Chondrocyte (in vitro differentiated cells): ENCODE results near the gene XKR7. TPM values are rescaled to one million over a fixed set of nuclear protein-coding genes. Genes with fewer than 3 reads are reported as not detected.

Experiments used
- DNase-seq: peaks from one replicate; pipeline ENCODE4 v3.0.0; 2021; ENCODE audit warnings: mixed read lengths, low spot score
- H3K27ac Mint-ChIP-seq: one replicate; pipeline ENCODE4 v1.8.0; 2021; ENCODE audit warnings: mild to moderate bottlenecking, moderate library complexity, mixed read lengths; ENCODE audit not compliant: unreplicated experiment
- H3K27me3 Mint-ChIP-seq: 2 replicates; pipeline ENCODE4 v1.8.0; 2021; ENCODE audit warnings: low read depth, mixed read lengths
- H3K36me3 Mint-ChIP-seq: 2 replicates; pipeline ENCODE4 v1.8.0; 2021; ENCODE audit warnings: low read depth, mixed read lengths
- H3K4me1 Mint-ChIP-seq: 2 replicates; pipeline ENCODE4 v1.8.0; 2021; ENCODE audit warnings: low read depth, mild to moderate bottlenecking, mixed read lengths
- H3K4me3 Mint-ChIP-seq: one replicate; pipeline ENCODE4 v1.8.0; 2021; ENCODE audit warnings: mild to moderate bottlenecking, moderate library complexity, mixed read lengths; ENCODE audit not compliant: unreplicated experiment
- H3K9me3 Mint-ChIP-seq: 2 replicates; pipeline ENCODE4 v1.8.0; 2021; ENCODE audit warnings: low read depth, mixed read lengths
- total RNA-seq: library from RNA; stranded (reverse); gene quantifications from 3 replicates; pipeline ENCODE4 v1.2.1, GENCODE V29; 2021
- TF ChIP-seq, protein P1 (sequence below): fragments of 200-600 bp; sonication (generic); IDR thresholded peaks from 2 replicates; pipeline ENCODE4 v1.5.0; 2021; ENCODE audit warnings: antibody characterized with exemption, mild to moderate bottlenecking, moderate library complexity

XKR7 gene
- total RNA-seq, 1 donor from 2014 or later, result 0.02 TPM

DNA sequence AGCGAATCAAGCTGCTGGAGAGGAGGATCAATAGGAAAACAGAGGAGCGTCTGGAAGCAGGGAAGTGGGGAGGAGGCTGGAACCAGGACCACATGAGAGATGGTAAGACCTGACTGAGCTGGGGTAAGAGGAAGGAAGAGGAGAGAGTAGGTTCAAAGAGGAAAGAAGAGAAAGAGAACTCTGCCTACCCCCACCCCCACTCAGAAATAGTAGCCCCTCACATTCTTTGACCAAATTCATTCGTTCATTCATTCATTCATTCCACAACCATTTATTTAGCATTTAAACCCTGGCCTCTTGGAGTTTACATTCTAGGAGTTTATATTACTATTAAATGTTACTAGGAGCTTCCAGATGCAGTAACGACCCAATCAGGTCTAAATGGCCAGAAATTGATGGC is 68.3 kb downstream of the XKR7 start:
- Mint-ChIP-seq H3K9me3 (peaks cover 8% of the 10 kb centered on the region), H3K27ac (peak overlapping the region; percentile 71), H3K36me3 (peaks cover 3% of the 10 kb centered on the region), H3K27me3 (peaks cover 29% of the 10 kb centered on the region), H3K4me3 (no peak overlapping the region), H3K4me1 (peaks cover 33% of the 10 kb centered on the region)
- DNase-seq, result no peak
- TF ChIP-seq, protein P1, sequence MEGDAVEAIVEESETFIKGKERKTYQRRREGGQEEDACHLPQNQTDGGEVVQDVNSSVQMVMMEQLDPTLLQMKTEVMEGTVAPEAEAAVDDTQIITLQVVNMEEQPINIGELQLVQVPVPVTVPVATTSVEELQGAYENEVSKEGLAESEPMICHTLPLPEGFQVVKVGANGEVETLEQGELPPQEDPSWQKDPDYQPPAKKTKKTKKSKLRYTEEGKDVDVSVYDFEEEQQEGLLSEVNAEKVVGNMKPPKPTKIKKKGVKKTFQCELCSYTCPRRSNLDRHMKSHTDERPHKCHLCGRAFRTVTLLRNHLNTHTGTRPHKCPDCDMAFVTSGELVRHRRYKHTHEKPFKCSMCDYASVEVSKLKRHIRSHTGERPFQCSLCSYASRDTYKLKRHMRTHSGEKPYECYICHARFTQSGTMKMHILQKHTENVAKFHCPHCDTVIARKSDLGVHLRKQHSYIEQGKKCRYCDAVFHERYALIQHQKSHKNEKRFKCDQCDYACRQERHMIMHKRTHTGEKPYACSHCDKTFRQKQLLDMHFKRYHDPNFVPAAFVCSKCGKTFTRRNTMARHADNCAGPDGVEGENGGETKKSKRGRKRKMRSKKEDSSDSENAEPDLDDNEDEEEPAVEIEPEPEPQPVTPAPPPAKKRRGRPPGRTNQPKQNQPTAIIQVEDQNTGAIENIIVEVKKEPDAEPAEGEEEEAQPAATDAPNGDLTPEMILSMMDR, result no peak

DNA sequence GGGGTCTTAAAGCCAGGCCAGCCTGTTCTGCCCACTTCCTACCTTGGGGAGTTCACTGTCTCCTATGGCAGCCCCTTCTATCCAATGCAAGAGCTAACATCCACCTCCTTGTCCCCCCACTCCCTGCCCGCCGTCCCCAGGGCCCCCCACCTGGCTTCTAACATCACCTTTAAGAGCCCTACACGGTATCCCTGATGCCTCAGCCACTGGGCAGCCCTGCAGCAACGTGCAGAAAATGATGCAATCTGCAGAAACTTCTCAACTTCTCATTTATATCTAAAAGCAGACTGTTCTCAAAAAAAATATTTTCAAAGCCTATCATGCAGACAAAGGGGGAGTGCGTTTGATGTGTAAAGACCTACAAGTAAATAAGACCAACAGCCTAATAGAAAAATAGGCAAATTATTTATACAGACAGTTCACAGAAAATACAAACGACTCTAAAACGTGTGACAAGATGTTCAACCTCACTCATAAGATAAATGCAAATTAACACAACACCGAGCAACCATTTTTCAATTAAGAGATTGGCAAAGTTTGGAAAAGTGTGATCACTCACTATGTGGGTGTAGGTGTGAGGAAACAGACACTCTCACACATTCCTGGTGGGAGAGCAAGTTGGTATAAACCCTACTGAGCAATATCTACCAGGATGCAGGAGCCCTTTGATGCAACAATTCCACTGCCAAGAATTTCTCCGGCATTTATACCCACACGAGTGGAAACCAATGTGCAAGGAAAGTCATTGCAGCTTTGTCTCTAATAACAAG is 69.0 kb downstream of the XKR7 start:
- TF ChIP-seq, protein P1, result no peak
- DNase-seq, result no peak
- Mint-ChIP-seq H3K36me3 (peaks cover 3% of the 10 kb centered on the region), H3K27me3 (peaks cover 32% of the 10 kb centered on the region), H3K27ac (peak overlapping the region; percentile 71), H3K4me3 (no peak overlapping the region), H3K9me3 (peaks cover 8% of the 10 kb centered on the region), H3K4me1 (peaks cover 36% of the 10 kb centered on the region)

DNA sequence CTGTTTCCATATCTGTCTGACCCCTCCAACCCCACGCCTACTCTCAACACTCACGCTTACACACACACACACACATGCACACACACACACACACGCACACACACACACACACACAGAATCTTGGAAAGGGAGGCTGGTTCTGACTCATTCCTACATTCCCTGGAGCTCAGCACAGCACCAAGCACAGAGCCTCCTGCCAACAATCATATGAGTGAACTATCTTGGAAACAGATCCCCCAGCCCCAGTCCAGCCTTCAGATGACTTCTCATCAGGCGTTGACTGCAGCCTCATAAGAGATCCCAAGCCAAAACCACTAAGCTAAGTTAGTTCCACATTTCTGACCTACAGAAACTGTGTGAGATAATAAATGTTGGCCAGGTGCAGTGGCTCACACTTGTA is 70.0 kb downstream of the XKR7 start:
- Mint-ChIP-seq H3K4me1 (peaks cover 43% of the 10 kb centered on the region), H3K27ac (peak overlapping the region; percentile 51), H3K27me3 (peaks cover 28% of the 10 kb centered on the region), H3K4me3 (no peak overlapping the region), H3K36me3 (peaks cover 3% of the 10 kb centered on the region), H3K9me3 (peaks cover 8% of the 10 kb centered on the region)
- no peak for DNase-seq
- TF ChIP-seq, protein P1, result no peak

DNA sequence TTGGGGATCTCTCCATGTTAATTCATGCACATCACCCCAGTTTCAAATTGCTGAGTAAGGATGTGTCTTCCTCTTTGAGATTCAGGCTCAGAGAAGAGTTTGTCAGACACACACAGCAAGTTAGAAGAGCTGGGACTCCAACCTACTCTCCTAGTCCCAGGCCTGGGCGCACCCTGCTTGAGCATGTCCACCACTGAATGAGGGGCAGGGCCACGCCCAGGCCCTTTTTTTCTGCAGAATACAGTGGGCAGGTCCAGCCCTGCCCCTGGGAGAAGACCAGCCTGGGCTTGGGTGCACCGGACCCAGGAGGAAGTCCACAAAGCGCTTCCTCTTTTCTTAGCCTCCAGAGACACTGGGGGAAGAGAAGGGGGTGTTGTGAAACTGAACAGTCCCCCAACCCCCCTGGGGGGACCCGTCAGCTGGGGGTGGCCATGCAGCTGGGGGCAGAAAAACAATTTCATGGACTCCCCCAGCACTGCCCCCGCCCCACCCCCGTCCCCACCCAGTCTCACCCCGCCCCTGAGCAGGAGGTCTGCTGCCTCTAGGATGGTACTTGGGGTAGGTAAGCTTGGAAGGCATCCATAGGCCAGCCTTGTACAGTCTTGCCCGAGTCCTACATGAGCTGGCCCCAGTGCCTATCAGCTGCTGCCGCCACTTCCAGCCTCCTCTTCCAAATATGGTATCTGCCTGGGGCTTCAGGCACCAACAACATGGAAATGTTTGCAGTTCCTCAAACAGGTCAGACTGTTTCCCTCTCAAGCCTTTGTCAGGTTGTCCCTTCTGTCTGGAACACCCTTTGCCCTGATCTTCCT is 72.4 kb downstream of the XKR7 start:
- Mint-ChIP-seq H3K27ac (no peak overlapping the region), H3K36me3 (no peaks in the 10 kb centered on the region), H3K4me3 (no peak overlapping the region), H3K4me1 (peaks cover 39% of the 10 kb centered on the region), H3K27me3 (peaks cover 28% of the 10 kb centered on the region), H3K9me3 (peaks cover 8% of the 10 kb centered on the region)
- no peak for DNase-seq
- TF ChIP-seq, protein P1, result no peak

DNA sequence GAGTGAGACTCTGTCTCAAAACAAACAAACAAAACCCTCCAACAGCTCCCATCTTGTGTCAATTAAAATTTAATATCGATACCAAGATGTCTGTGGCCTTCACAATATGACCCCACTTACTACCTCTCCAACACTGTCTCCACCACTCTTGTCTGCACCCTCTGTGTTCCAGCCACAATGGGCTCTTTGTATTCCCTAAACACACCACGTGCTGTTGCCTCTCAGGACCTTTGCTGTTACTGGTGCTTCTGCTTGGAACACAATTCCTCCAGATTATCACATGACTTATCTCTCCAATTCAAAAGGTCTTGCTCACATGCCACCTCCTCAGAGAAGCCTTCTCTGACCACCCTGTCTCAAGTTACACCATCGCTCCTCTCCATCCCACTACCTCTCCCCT is 78.0 kb downstream of the XKR7 start:
- DNase-seq, result no peak
- peaks cover 14% of the 10 kb centered on the region for H3K4me1 Mint-ChIP-seq
- H3K9me3 Mint-ChIP-seq, result no peaks in the 10 kb centered on the region
- TF ChIP-seq, protein P1, result no peak
- H3K36me3 Mint-ChIP-seq, result peaks cover 3% of the 10 kb centered on the region
- H3K27ac Mint-ChIP-seq, result no peak overlapping the region
- no peak overlapping the region for H3K4me3 Mint-ChIP-seq
- H3K27me3 Mint-ChIP-seq, result peaks cover 62% of the 10 kb centered on the region
